ENCODE measurements around the gene LIMS1.

- TF ChIP-seq CTCF (optimal IDR thresholded peaks at IDR 0.05 in 1 of 3, IDR thresholded peaks at IDR 0.05 in 1 of 3, conservative IDR thresholded peaks at IDR 0.05 in 1 of 3; ENCODE audit: extremely low read depth in 1 of 3, insufficient read depth in 2 of 3, low read length in 3 of 3) (no peak), EZH2 (IDR thresholded peaks at IDR 0.05; ENCODE audit: low read length) (no peak)
Observed at GRCh38 chr2:108560895-108561530, 26.7 kb downstream of the LIMS1 start.
